OCI-LY1 (cell line): ENCODE measurements around the gene PRKCE.

Source experiments
- EZH2 ChIP-seq: fragments of 200-600 bp; sonication (generic), shearing (Covaris generic); IDR thresholded peaks from 2 replicates; pipeline ENCODE4 v1.8.0; 2017; ENCODE audit warnings: borderline replicate concordance, mixed run types, mild to moderate bottlenecking, antibody characterized with exemption, low read length, moderate library complexity, mixed read lengths
- TF ChIP-seq, protein P1 (sequence below): fragments of 200-600 bp; sonication (generic), shearing (Covaris generic); IDR thresholded peaks from 2 replicates; pipeline ENCODE4 v1.5.1; 2017; ENCODE audit warnings: mild to moderate bottlenecking, antibody characterized with exemption, low read length, moderate library complexity, mixed read lengths

DNA sequence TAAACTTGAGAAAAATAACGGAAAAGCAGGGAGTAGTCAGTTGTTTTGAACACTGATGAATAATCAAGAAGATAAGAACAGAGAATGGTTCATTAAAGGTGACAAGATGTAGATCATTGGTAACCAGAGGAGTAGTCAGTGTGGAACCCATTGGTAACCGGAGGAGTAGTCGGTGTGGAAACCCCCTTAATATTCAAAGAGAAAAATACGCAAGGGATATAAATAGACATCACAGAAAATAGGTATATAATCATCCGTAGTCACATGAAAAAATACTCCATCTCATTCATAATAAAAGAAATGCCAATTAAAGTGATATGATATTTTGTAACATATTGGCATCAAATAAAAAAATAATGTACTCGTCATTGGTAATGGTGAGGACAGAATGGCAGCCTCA lies 575.1 kb downstream of the PRKCE start:
- TF ChIP-seq, protein P1, sequence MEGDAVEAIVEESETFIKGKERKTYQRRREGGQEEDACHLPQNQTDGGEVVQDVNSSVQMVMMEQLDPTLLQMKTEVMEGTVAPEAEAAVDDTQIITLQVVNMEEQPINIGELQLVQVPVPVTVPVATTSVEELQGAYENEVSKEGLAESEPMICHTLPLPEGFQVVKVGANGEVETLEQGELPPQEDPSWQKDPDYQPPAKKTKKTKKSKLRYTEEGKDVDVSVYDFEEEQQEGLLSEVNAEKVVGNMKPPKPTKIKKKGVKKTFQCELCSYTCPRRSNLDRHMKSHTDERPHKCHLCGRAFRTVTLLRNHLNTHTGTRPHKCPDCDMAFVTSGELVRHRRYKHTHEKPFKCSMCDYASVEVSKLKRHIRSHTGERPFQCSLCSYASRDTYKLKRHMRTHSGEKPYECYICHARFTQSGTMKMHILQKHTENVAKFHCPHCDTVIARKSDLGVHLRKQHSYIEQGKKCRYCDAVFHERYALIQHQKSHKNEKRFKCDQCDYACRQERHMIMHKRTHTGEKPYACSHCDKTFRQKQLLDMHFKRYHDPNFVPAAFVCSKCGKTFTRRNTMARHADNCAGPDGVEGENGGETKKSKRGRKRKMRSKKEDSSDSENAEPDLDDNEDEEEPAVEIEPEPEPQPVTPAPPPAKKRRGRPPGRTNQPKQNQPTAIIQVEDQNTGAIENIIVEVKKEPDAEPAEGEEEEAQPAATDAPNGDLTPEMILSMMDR, result no peak
- no peak for TF ChIP-seq EZH2
